ENCODE results near the gene CTRL. TPM values are rescaled to one million over a fixed set of nuclear protein-coding genes. Genes with fewer than 3 reads are reported as not detected.
A peak's percentile ranks its signal among the peaks of the same experiment; 100 is the strongest.

Gene CTRL
- polyA plus RNA-seq (2013) = 0.34 and 0.42 TPM in 2 replicates

DNA sequence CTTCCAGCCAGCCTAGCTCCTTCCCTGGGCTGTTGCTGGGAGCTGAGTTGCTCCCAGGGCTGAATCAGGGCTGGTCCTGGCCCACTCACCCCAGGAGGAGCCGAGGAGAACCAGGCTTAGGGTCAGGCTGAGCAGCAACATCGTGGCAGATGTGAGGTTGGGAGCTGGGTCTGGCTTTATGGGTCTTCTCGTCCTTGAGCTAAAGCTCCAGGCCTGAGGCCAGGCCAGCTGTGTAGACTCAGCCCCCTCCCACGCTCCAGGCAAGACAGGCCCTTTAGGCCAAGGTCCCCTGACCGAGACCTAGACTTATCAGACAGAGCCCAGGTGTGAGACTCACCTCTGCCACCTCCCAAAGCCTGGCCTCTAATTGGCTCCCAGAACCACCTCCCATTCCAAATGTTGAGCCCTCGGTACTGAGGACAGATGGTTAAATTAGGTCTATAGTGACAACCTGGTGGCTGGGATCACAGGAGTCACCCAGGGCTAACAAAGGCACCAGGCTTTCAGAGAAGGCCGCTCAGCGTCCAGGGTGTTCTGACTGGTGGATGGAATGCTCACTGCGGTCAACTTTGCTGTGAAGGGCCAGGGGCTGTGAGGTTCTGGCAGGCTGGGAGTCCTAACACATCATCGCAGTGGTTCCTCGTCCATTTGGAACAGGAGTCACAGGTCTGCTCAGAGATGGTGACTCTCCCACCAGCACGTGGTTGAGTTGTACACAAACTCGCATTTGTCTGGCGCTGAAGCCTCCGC lies at the start of gene CTRL:
Gene CTRL, minus strand, starts transcription at position 151 of the 750 bp plus-strand sequence. Its CDS starts 10 bp downstream, at position 141.
- Histone ChIP-seq H3K27me3 (ENCODE audit: insufficient read depth, low read length) (no peaks in the 10 kb centered on the region), H2AK5ac (ENCODE audit: low read length) (no peak within 1 kb of the TSS), H4K12ac (ENCODE audit: low read depth, low read length) (no peak within 1 kb of the TSS), H3K79me2 (ENCODE audit: control insufficient read depth, insufficient read depth, low read length, poor library complexity) (peaks cover 8% of the 10 kb centered on the region), H3K14ac (ENCODE audit: low read length) (no peak within 1 kb of the TSS), H2BK5ac (ENCODE audit: low read depth, low read length, poor library complexity) (no peak within 1 kb of the TSS), H2BK12ac (ENCODE audit: low read length) (no peak within 1 kb of the TSS), H2AFZ (ENCODE audit: insufficient read depth, low read length, poor library complexity) (no peak within 1 kb of the TSS), H3K23ac (ENCODE audit: low read length) (no peak within 1 kb of the TSS), H3K4me3 (ENCODE audit: low read depth, low read length) (no peak within 1 kb of the TSS), H3K9me3 (ENCODE audit: insufficient read depth, low read depth, low read length) (peaks cover 6% of the 10 kb centered on the region), H3K18ac (ENCODE audit: low read length) (no peak within 1 kb of the TSS), H3K4me1 (ENCODE audit: control insufficient read depth in 1 of 2, insufficient read depth in 2 of 2, low read length in 2 of 2) (peaks cover 11 to 12% of the 10 kb centered on the region in 2 experiments), H3K79me1 (ENCODE audit: low read length) (peaks cover 11% of the 10 kb centered on the region), H3K36me3 (ENCODE audit: control insufficient read depth in 1 of 2, insufficient read depth in 2 of 2, low read length in 2 of 2) (peaks cover 9 to 11% of the 10 kb centered on the region in 2 experiments), H4K91ac (ENCODE audit: low read depth, low read length) (no peak within 1 kb of the TSS), H3K9ac (ENCODE audit: low read length) (no peak within 1 kb of the TSS), H2BK120ac (ENCODE audit: insufficient read depth, low read length, poor library complexity) (no peak within 1 kb of the TSS), H3K4ac (ENCODE audit: low read depth, low read length) (no peak within 1 kb of the TSS), H3K27ac (ENCODE audit: low read depth, low read length) (no peak within 1 kb of the TSS), H4K8ac (ENCODE audit: low read depth, low read length) (no peak within 1 kb of the TSS), H3K4me2 (ENCODE audit: low read length) (no peak within 1 kb of the TSS)
- DNase-seq = peak in 1 of 2 donors; percentile 39
- no CpG with 5 or more reads among the region's 15 CpGs for WGBS (ENCODE audit: extremely low coverage, insufficient coverage, insufficient read length)

GRCh38 chr16:67979955-67980678 lies 48.5 kb upstream of the CTRL start, which contains the start of gene DPEP3:
Gene DPEP3 (minus strand): TSS chr16:67980499. CDS start chr16:67980380, 119 bp downstream.
- no peak within 1 kb of the TSS for H2AK5ac ChIP-seq (ENCODE audit: low read length)

DNA sequence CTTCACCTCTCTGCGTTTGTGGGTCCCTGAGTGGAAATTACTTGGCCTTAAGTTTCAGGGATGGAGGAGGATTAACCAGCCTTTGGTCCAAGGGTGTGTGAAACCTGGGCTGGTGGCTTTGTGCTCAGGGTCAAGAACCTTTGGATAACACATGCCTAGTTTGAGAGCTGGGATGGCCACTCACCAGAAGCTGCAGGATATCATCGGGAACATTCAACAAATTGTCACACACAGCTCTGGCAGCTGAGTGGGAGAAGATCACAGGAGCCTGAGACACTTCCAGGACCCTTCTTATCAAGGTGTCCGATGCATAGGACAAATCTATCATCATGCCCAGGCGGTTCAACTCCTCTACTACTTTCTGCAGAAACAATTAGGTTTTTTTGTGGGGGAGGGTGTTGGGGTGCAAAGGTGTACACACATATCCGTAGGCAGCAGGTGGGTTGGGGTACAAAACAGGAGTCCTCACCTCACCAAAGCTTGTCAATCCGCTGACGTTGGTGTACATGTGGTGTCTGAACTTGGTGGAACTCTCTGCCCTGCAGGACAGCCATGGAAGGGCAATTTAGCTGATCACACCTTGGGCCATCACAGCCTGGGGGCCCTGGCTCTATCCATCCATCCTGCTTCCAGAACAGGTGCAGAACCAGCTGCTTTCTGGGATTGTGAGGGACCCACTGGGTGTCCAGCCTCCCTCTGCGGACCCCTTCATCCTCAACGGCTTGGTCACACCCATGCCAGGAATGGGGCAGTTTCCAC lies 46.0 kb upstream of the CTRL start:
- no peak overlapping the region for H3K9ac ChIP-seq (ENCODE audit: low read length)
- H3K27ac ChIP-seq (ENCODE audit: low read depth, low read length) = no peak overlapping the region
- H3K36me3 ChIP-seq (ENCODE audit: control insufficient read depth in 1 of 2, insufficient read depth in 2 of 2, low read length in 2 of 2) = no peaks in the 10 kb centered on the region
- no peaks in the 10 kb centered on the region for H3K79me2 ChIP-seq (ENCODE audit: control insufficient read depth, insufficient read depth, low read length, poor library complexity)
- no peak overlapping the region for H2BK120ac ChIP-seq (ENCODE audit: insufficient read depth, low read length, poor library complexity)
- no CpG with 5 or more reads among the region's 9 CpGs for WGBS (ENCODE audit: extremely low coverage, insufficient coverage, insufficient read length)
- H4K8ac ChIP-seq (ENCODE audit: low read depth, low read length) = no peak overlapping the region
- no peaks in the 10 kb centered on the region for H3K79me1 ChIP-seq (ENCODE audit: low read length)
- H3K4me3 ChIP-seq (ENCODE audit: low read depth, low read length) = no peak overlapping the region
- H3K4me2 ChIP-seq (ENCODE audit: low read length) = no peak overlapping the region
- no peak overlapping the region for H2AK5ac ChIP-seq (ENCODE audit: low read length)
- peaks cover 3% of the 10 kb centered on the region for H3K9me3 ChIP-seq (ENCODE audit: insufficient read depth, low read depth, low read length)
- H3K4me1 ChIP-seq (ENCODE audit: control insufficient read depth in 1 of 2, insufficient read depth in 2 of 2, low read length in 2 of 2) = no peaks in the 10 kb centered on the region
- H4K91ac ChIP-seq (ENCODE audit: low read depth, low read length) = no peak overlapping the region
- H2BK12ac ChIP-seq (ENCODE audit: low read length) = no peak overlapping the region
- H3K18ac ChIP-seq (ENCODE audit: low read length) = no peak overlapping the region
- no peak for DNase-seq
- H3K4ac ChIP-seq (ENCODE audit: low read depth, low read length) = no peak overlapping the region
- no peak overlapping the region for H4K12ac ChIP-seq (ENCODE audit: low read depth, low read length)
- no peak overlapping the region for H3K14ac ChIP-seq (ENCODE audit: low read length)
- no peaks in the 10 kb centered on the region for H3K27me3 ChIP-seq (ENCODE audit: insufficient read depth, low read length)
- H2AFZ ChIP-seq (ENCODE audit: insufficient read depth, low read length, poor library complexity) = no peak overlapping the region
- H3K23ac ChIP-seq (ENCODE audit: low read length) = no peak overlapping the region
- H2BK5ac ChIP-seq (ENCODE audit: low read depth, low read length, poor library complexity) = no peak overlapping the region

More at GRCh38 chr16:67979955-67980678, 48.5 kb upstream of the CTRL start, which contains the start of gene DPEP3:
- H3K4me3 ChIP-seq (ENCODE audit: low read depth, low read length) = no peak within 1 kb of the TSS
- no peak within 1 kb of the TSS for H3K4me2 ChIP-seq (ENCODE audit: low read length)
- H3K14ac ChIP-seq (ENCODE audit: low read length) = no peak within 1 kb of the TSS
- no peak within 1 kb of the TSS for H3K9ac ChIP-seq (ENCODE audit: low read length)
- no peaks in the 10 kb centered on the region for H3K79me1 ChIP-seq (ENCODE audit: low read length)
- H2BK5ac ChIP-seq (ENCODE audit: low read depth, low read length, poor library complexity) = no peak within 1 kb of the TSS
- H3K27me3 ChIP-seq (ENCODE audit: insufficient read depth, low read length) = no peaks in the 10 kb centered on the region
- peaks cover 3% of the 10 kb centered on the region for H3K9me3 ChIP-seq (ENCODE audit: insufficient read depth, low read depth, low read length)
- no peak within 1 kb of the TSS for H3K27ac ChIP-seq (ENCODE audit: low read depth, low read length)
- WGBS (ENCODE audit: extremely low coverage, insufficient coverage, insufficient read length) = no CpG with 5 or more reads among the region's 62 CpGs
- no peaks in the 10 kb centered on the region for H3K36me3 ChIP-seq (ENCODE audit: control insufficient read depth in 1 of 2, insufficient read depth in 2 of 2, low read length in 2 of 2)
- no peak within 1 kb of the TSS for H2BK12ac ChIP-seq (ENCODE audit: low read length)
- DNase-seq = no peak
- no peak within 1 kb of the TSS for H4K8ac ChIP-seq (ENCODE audit: low read depth, low read length)
- H3K4me1 ChIP-seq (ENCODE audit: control insufficient read depth in 1 of 2, insufficient read depth in 2 of 2, low read length in 2 of 2) = no peaks in the 10 kb centered on the region
- no peak within 1 kb of the TSS for H4K12ac ChIP-seq (ENCODE audit: low read depth, low read length)
- no peak within 1 kb of the TSS for H3K23ac ChIP-seq (ENCODE audit: low read length)
- no peak within 1 kb of the TSS for H3K18ac ChIP-seq (ENCODE audit: low read length)
- H2BK120ac ChIP-seq (ENCODE audit: insufficient read depth, low read length, poor library complexity) = no peak within 1 kb of the TSS
- H2AFZ ChIP-seq (ENCODE audit: insufficient read depth, low read length, poor library complexity) = no peak within 1 kb of the TSS
- no peak within 1 kb of the TSS for H4K91ac ChIP-seq (ENCODE audit: low read depth, low read length)
- H3K79me2 ChIP-seq (ENCODE audit: control insufficient read depth, insufficient read depth, low read length, poor library complexity) = no peaks in the 10 kb centered on the region
- H3K4ac ChIP-seq (ENCODE audit: low read depth, low read length) = no peak within 1 kb of the TSS

DNA sequence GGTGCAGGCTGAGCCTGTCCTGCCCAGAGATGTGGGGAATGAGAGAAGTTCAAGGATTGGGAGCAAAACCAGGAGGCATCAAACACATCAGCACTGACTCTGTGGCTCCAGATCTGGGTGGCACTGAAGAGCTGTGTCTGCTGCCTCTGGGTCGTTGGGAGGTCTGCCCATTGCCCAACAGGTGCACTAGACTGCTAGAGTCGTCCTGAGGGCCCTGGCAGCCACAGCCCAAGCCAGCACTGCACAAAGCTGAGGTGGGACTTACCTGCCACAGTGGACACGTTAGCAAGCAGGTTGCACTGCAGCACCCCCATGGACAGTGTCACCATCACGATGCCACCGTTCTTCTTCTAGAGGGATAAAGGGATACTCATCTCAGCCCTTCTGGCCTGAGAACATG lies 45.3 kb upstream of the CTRL start:
- H3K79me1 ChIP-seq (ENCODE audit: low read length) = no peaks in the 10 kb centered on the region
- H3K4me1 ChIP-seq (ENCODE audit: control insufficient read depth in 1 of 2, insufficient read depth in 2 of 2, low read length in 2 of 2) = no peaks in the 10 kb centered on the region
- H4K12ac ChIP-seq (ENCODE audit: low read depth, low read length) = no peak overlapping the region
- no peak overlapping the region for H4K8ac ChIP-seq (ENCODE audit: low read depth, low read length)
- no peak overlapping the region for H2AFZ ChIP-seq (ENCODE audit: insufficient read depth, low read length, poor library complexity)
- no peak overlapping the region for H2BK5ac ChIP-seq (ENCODE audit: low read depth, low read length, poor library complexity)
- DNase-seq = no peak
- no peak overlapping the region for H3K18ac ChIP-seq (ENCODE audit: low read length)
- H3K4me3 ChIP-seq (ENCODE audit: low read depth, low read length) = no peak overlapping the region
- no peak overlapping the region for H3K27ac ChIP-seq (ENCODE audit: low read depth, low read length)
- no peaks in the 10 kb centered on the region for H3K79me2 ChIP-seq (ENCODE audit: control insufficient read depth, insufficient read depth, low read length, poor library complexity)
- H3K23ac ChIP-seq (ENCODE audit: low read length) = no peak overlapping the region
- H3K4me2 ChIP-seq (ENCODE audit: low read length) = no peak overlapping the region
- no peaks in the 10 kb centered on the region for H3K27me3 ChIP-seq (ENCODE audit: insufficient read depth, low read length)
- H2AK5ac ChIP-seq (ENCODE audit: low read length) = no peak overlapping the region
- H3K4ac ChIP-seq (ENCODE audit: low read depth, low read length) = no peak overlapping the region
- H2BK120ac ChIP-seq (ENCODE audit: insufficient read depth, low read length, poor library complexity) = no peak overlapping the region
- no peak overlapping the region for H3K9ac ChIP-seq (ENCODE audit: low read length)
- no peak overlapping the region for H4K91ac ChIP-seq (ENCODE audit: low read depth, low read length)
- H2BK12ac ChIP-seq (ENCODE audit: low read length) = no peak overlapping the region
- peaks cover 3% of the 10 kb centered on the region for H3K9me3 ChIP-seq (ENCODE audit: insufficient read depth, low read depth, low read length)
- no CpG with 5 or more reads among the region's 5 CpGs for WGBS (ENCODE audit: extremely low coverage, insufficient coverage, insufficient read length)
- H3K36me3 ChIP-seq (ENCODE audit: control insufficient read depth in 1 of 2, insufficient read depth in 2 of 2, low read length in 2 of 2) = no peaks in the 10 kb centered on the region
- no peak overlapping the region for H3K14ac ChIP-seq (ENCODE audit: low read length)

All from trophoblast cell (in vitro differentiated cells and primary cell).